GM12878 (cell line): Measurements from ENCODE around the gene CCNI. TPM values are rescaled to one million over a fixed set of nuclear protein-coding genes. Genes with fewer than 3 reads are reported as not detected.

Experiments
- ATAC-seq: fragments of 200-7000 bp; cut with Tn5 transposase; 3 replicates; pipeline ENCODE4 v1.9.1; 2020; ENCODE audit warnings: mild to moderate bottlenecking, moderate library complexity
- BruUV-seq: library from RNA; stranded (reverse); fragments of 400-500 nt; replicated peaks from 2 replicates; lab custom pipeline; 2021; lab: Mats Ljungman, UMichigan
- CTCF ChIA-PET: fragments of 300-600 bp; sonication (Branson Sonifier 250); formaldehyde crosslinking; extraction: SDS; loops from one replicate; lab custom pipeline; 2021; ENCODE audit warnings: inconsistent platforms; lab: Yijun Ruan, JAX
- POLR2A ChIA-PET: fragments of 350-600 bp; formaldehyde crosslinking; extraction: SDS; loops from one replicate; lab custom pipeline; 2021; ENCODE audit warnings: inconsistent platforms; lab: Charles Lee
- RAD21 ChIA-PET: fragments of 300-600 bp; sonication (Branson Sonifier 250); formaldehyde crosslinking; loops from one replicate; lab custom pipeline; 2023; ENCODE audit warnings: antibody characterized with exemption; ENCODE audit not compliant: unreplicated experiment; lab: Charles Lee
- SMC1A ChIA-PET: fragments of 300-600 bp; sonication (Branson Sonifier 250); formaldehyde crosslinking; loops from one replicate; lab custom pipeline; 2023; ENCODE audit not compliant: unreplicated experiment, uncharacterized antibody; lab: Charles Lee
- DNase-seq: peaks from one replicate; pipeline ENCODE4 v3.0.0-alpha.2; 2011; ENCODE audit warnings: low read depth, low spot score
- FAIRE-seq: peaks from 3 replicates; lab custom pipeline; 2011; peaks lifted over from hg19 to GRCh38; lab: Jason Lieb, UNC
- H2AFZ ChIP-seq: 2 replicates; pipeline ENCODE4 v1.6.0; 2011; ENCODE audit warnings: low read depth, low read length, control low read depth; ENCODE audit not compliant: control insufficient read depth
- H3K27ac ChIP-seq: 2 replicates; pipeline ENCODE4 v1.5.1; 2011; ENCODE audit warnings: control low read depth; ENCODE audit not compliant: control insufficient read depth, insufficient read depth
- H3K27me3 ChIP-seq, 2 experiments: replicated peaks in 1 of 2; 2 replicates each; pipeline versions ENCODE4 v1.6.0 to v1.6.1; 2011; ENCODE audit warnings: low read length in 1 of 2; ENCODE audit not compliant: control insufficient read depth in 2 of 2, insufficient read depth in 2 of 2
- H3K36me3 ChIP-seq, 2 experiments: 2 replicates each; pipeline ENCODE4 v1.5.1; 2011; ENCODE audit warnings: low read length in 1 of 2; ENCODE audit not compliant: control insufficient read depth in 2 of 2, insufficient read depth in 2 of 2
- H3K4me1 ChIP-seq: 2 replicates; pipeline ENCODE4 v1.6.1; 2011; ENCODE audit warnings: mild to moderate bottlenecking, low read length, moderate library complexity, mixed read lengths; ENCODE audit not compliant: control insufficient read depth, insufficient read depth
- H3K4me2 ChIP-seq: 2 replicates; pipeline ENCODE4 v1.6.0; 2011; ENCODE audit warnings: control low read depth; ENCODE audit not compliant: control insufficient read depth, insufficient read depth
- H3K4me3 ChIP-seq: fragments of 200-600 bp; sonication (generic); 2 replicates; pipeline ENCODE4 v1.5.1; 2016
- H3K79me2 ChIP-seq: 2 replicates; pipeline ENCODE4 v1.6.0; 2011; ENCODE audit warnings: low read length; ENCODE audit not compliant: control insufficient read depth, insufficient read depth
- H3K9ac ChIP-seq: 2 replicates; pipeline ENCODE4 v1.8.0; 2011; ENCODE audit warnings: low read length, control low read depth, mixed read lengths; ENCODE audit not compliant: control insufficient read depth, insufficient read depth
- H3K9me3 ChIP-seq: replicated peaks from 3 replicates; pipeline ENCODE4 v1.5.1; 2011; ENCODE audit warnings: mild to moderate bottlenecking, low read length; ENCODE audit not compliant: control insufficient read depth, insufficient read depth
- H4K20me1 ChIP-seq: 2 replicates; pipeline ENCODE4 v1.6.0; 2011; ENCODE audit not compliant: control insufficient read depth, insufficient read depth
- CBFB ChIP-seq: IDR thresholded peaks from 2 replicates; pipeline ENCODE4 v1.6.1; 2016; ENCODE audit warnings: antibody characterized with exemption, low read depth
- ETV6 ChIP-seq, 2 experiments: fragments of 450-650 bp in 1 of 2; IDR thresholded peaks in 1 of 2; conservative IDR thresholded peaks in 1 of 2; 2 replicates each; pipeline ENCODE4 v1.6.1; 2014; ENCODE audit warnings: antibody characterized with exemption in 1 of 2, borderline replicate concordance in 1 of 2, low read depth in 1 of 2, mild to moderate bottlenecking in 1 of 2, moderate library complexity in 1 of 2
- FOXK2 ChIP-seq: fragments of 450-650 bp; IDR thresholded peaks from 2 replicates; pipeline ENCODE4 v1.6.1; 2017; ENCODE audit warnings: mild to moderate bottlenecking, moderate library complexity
- RUNX3 ChIP-seq: IDR thresholded peaks from 2 replicates; pipeline ENCODE4 v1.6.1; 2012; ENCODE audit warnings: low read length, inconsistent platforms
- WGBS: methylation state at CpG from one replicate; pipeline ENCODE4 v1.1.6; 2016; ENCODE audit warnings: low lambda C conversion rate; ENCODE audit not compliant: insufficient replicate concordance, insufficient coverage; ENCODE audit errors: missing lambda C conversion rate; 5-methylcytosine and 5-hydroxymethylcytosine counted together
- in situ Hi-C: fragments of 300-500 bp; cut with MboI; formaldehyde crosslinking; loops from 9 replicates; pipeline ENCODE4 v1.14.3; 2018; ENCODE audit warnings: mixed read lengths
- intact Hi-C: fragments of 100-400 bp; cut with micrococcal nuclease; formaldehyde crosslinking; loops from one replicate; pipeline ENCODE4 v1.14.2; 2022; ENCODE audit not compliant: unreplicated experiment
- polyA plus RNA-seq, 11 experiments: library from polyadenylated mRNA; depleted of rRNA in 4 of 11; unstranded in 6 of 11; stranded (reverse) in 5 of 11; fragments of >200 nt; fragmentation: Nextera tagmentation in 4 of 11; fragmentation: Illumina TruSeq in 1 of 11; extraction: Ambion mirVana in 4 of 11; extraction: Trizol in 1 of 11; gene quantifications; 1 replicate in 1 of 11; 2 replicates in 10 of 11; pipeline versions ENCODE4 v1.2.1 to v1.2.3, GENCODE V29; 2011 to 2016; ENCODE audit warnings: inconsistent platforms in 2 of 11, missing spikeins in 2 of 11, low read depth in 1 of 11
- total RNA-seq, 4 experiments: library from RNA; depleted of rRNA in 3 of 4; stranded (reverse); fragments of >200 nt in 3 of 4; fragmentation: Illumina TruSeq in 1 of 4; extraction: Trizol in 1 of 4; gene quantifications; 2 replicates each; pipeline versions ENCODE4 v1.2.1 to v1.2.3, GENCODE V29; 2013 to 2021

Gene CCNI
- total and polyA plus RNA-seq, 10 of the 15 experiments (the other 5 are each of a cell fraction or from before 2014, with no cell fraction given): 70.6 to 178 (median 105) TPM

- ChIA-PET CTCF (no interaction called here), POLR2A (no interaction called here), SMC1A (interaction anchor here (0.7 to 1.2 kb wide), 2 partner anchors 9 to 41 kb away, joined by 3 read pairs; no protein-coding TSS in a partner anchor)
- H3K4me1 ChIP-seq: peaks cover 6% of the 10 kb centered on the region
- no peaks in the 10 kb centered on the region for H3K27me3 ChIP-seq
- DNase-seq (no peak), FAIRE-seq (no peak), ATAC-seq (no peak)
- no peak overlapping the region for H3K27ac ChIP-seq
- in situ Hi-C loops: no loop called here
- H3K9ac ChIP-seq: no peak overlapping the region
- no peaks in the 10 kb centered on the region for H3K9me3 ChIP-seq
- H3K4me2 ChIP-seq: no peak overlapping the region
- peaks cover 4 to 60% of the 10 kb centered on the region in 2 experiments for H3K36me3 ChIP-seq
- no peak overlapping the region for H3K4me3 ChIP-seq
- TF ChIP-seq RUNX3 (peak; percentile 17; the same call in 1 of the 2 replicates), FOXK2 (no peak)
- TF ChIP-seq, all 136 proteins: peak for 1
- intact Hi-C loops: no loop called here
- RAD21 ChIA-PET: no interaction called here
- H2AFZ ChIP-seq: no peak overlapping the region
- no TSS peak for BruUV-seq
- 63% methylated on average over 2 of the region's 2 CpGs for WGBS
- no peaks in the 10 kb centered on the region for H3K79me2 ChIP-seq
- no peaks in the 10 kb centered on the region for H4K20me1 ChIP-seq
Observed at GRCh38 chr4:77028246-77028645, 47.5 kb downstream of the CCNI start.

GRCh38 chr4:77026322-77026704 lies 49.5 kb downstream of the CCNI start:
- POLR2A ChIA-PET: no interaction called here
- in situ Hi-C loops: no loop called here
- Histone ChIP-seq H2AFZ (no peak overlapping the region), H3K4me3 (no peak overlapping the region), H3K4me1 (peaks cover 6% of the 10 kb centered on the region), H3K36me3 (peaks cover 8 to 55% of the 10 kb centered on the region in 2 experiments), H3K4me2 (no peak overlapping the region), H3K9me3 (no peaks in the 10 kb centered on the region), H3K27ac (no peak overlapping the region), H4K20me1 (no peaks in the 10 kb centered on the region), H3K79me2 (no peaks in the 10 kb centered on the region), H3K9ac (no peak overlapping the region), H3K27me3 (no peaks in the 10 kb centered on the region)
- SMC1A ChIA-PET: interaction anchor here (1.4 kb wide), 1 partner anchor 32 kb away, joined by 4 read pairs; no protein-coding TSS in a partner anchor
- 88% methylated on average over 4 of the region's 4 CpGs for WGBS
- no peak for DNase-seq
- no peak for TF ChIP-seq ETV6 (conservative IDR thresholded peaks at IDR 0.05 in 1 of 2, IDR thresholded peaks at IDR 0.05 in 1 of 2; ENCODE audit: borderline replicate concordance in 1 of 2, low read depth in 1 of 2)
- TF ChIP-seq CBFB: peak; percentile 10; the same call in 1 of the 2 replicates
- RAD21 ChIA-PET: no interaction called here
- CTCF ChIA-PET: no interaction called here
- peak; percentile 18 for FAIRE-seq
- intact Hi-C loops: no loop called here
- ATAC-seq: no peak
- BruUV-seq: no TSS peak
